GM12878 (cell line): ENCODE measurements around the gene TRAF3IP1.

ENCODE experiments used
- HDAC6 ChIP-seq: fragments of 200-600 bp; sonication (generic); IDR thresholded peaks from one replicate; pipeline ENCODE4 v1.8.0; 2017; ENCODE audit warnings: antibody characterized with exemption; ENCODE audit not compliant: unreplicated experiment
- MYC ChIP-seq: IDR thresholded peaks from 2 replicates; pipeline ENCODE4 v1.6.1; 2011; ENCODE audit warnings: mild to moderate bottlenecking, low read length, moderate library complexity, inconsistent platforms; ENCODE audit not compliant: insufficient read depth, insufficient replicate concordance, insufficient read length, severe bottlenecking
- POLR2AphosphoS2 ChIP-seq: IDR thresholded peaks from 2 replicates; pipeline ENCODE4 v1.6.1; 2011; ENCODE audit warnings: low read depth, mild to moderate bottlenecking, low read length, improper control_type of control experiment, moderate library complexity
- SRF ChIP-seq, 2 experiments: IDR thresholded peaks; 2 replicates each; pipeline ENCODE4 v1.6.1; 2011; ENCODE audit warnings: low read depth in 2 of 2, low read length in 2 of 2, mild to moderate bottlenecking in 1 of 2, moderate library complexity in 1 of 2
- TCF7 ChIP-seq: IDR thresholded peaks from 2 replicates; pipeline ENCODE4 v1.6.1; 2014; ENCODE audit warnings: antibody characterized with exemption, borderline replicate concordance
- ZNF274 ChIP-seq: IDR thresholded peaks from one replicate; pipeline ENCODE4 v1.8.0; 2011; ENCODE audit not compliant: insufficient read length, insufficient read depth
- TF ChIP-seq, protein P1 (sequence below): IDR thresholded peaks from 2 replicates; pipeline ENCODE4 v1.6.1; 2011; ENCODE audit warnings: low read depth, low read length, improper control_type of control experiment, borderline replicate concordance

DNA sequence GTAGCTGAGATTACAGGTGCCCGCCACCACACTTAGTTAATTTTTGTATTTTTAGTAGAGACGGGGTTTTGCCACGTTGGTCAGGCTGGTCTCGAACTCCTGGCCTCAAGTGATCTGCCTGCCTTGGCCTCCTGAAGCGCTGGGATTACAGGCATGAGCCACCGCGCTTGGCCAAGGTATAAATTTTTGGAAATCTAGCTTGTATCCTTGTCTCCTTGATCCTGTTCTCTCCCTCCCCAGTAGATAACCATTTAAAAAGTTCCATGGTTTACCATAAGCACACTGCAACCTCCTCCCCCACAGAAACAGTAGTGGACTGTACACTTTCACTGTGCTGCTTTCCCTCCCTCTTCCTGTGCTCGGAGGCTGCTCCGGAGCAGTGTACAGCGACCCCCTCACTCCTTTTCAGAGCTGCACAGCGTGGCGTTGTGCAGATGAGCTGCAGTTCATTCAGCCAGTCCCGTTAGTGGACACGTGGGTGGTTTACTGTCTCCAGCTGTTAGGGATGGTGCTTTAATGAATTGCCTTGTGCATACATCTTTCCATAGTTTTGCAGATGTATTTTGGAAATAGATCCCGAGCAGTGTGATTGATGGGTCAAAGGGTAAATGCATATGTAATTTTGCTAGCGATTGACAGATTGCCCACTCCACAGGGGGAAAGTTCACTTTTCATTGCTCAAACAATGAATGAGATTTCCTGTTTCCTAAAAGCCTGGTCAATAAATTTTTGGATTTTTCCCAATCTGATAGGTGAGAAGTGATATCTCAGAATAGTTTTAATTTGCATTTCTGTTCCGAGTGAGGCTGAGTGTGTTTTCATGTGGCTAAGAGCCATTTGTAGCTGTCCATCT lies 121.2 kb downstream of the TRAF3IP1 start:
- no peak for TF ChIP-seq ZNF274
- no peak for TF ChIP-seq TCF7
- TF ChIP-seq POLR2AphosphoS2: no peak
- no peak for TF ChIP-seq MYC
- TF ChIP-seq, protein P1, sequence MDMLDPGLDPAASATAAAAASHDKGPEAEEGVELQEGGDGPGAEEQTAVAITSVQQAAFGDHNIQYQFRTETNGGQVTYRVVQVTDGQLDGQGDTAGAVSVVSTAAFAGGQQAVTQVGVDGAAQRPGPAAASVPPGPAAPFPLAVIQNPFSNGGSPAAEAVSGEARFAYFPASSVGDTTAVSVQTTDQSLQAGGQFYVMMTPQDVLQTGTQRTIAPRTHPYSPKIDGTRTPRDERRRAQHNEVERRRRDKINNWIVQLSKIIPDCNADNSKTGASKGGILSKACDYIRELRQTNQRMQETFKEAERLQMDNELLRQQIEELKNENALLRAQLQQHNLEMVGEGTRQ: no peak
- TF ChIP-seq SRF (IDR thresholded peaks at IDR 0.05; ENCODE audit: low read depth in 2 of 2, low read length in 2 of 2): no peak
- no peak for TF ChIP-seq HDAC6
